Lower lobe of right lung (tissue), 2 donors: ENCODE results near the gene ZNF827. TPM values are rescaled to one million over a fixed set of nuclear protein-coding genes. Genes with fewer than 3 reads are reported as not detected.

ENCODE experiments used
- ATAC-seq, 2 donors: fragments of 200-7000 bp; cut with Tn5 transposase; one replicate each; pipeline ENCODE4 v1.9.1; 2020 to 2022; ENCODE audit warnings: mild to moderate bottlenecking in 2 of 2, moderate library complexity in 2 of 2
- DNase-seq: peaks from one replicate; pipeline ENCODE4 v3.0.0-alpha.2; 2020
- H3K27ac ChIP-seq: fragments of 200-600 bp; one replicate; pipeline ENCODE4 v1.8.0; 2022
- H3K27me3 ChIP-seq: fragments of 200-600 bp; one replicate; pipeline ENCODE4 v1.8.0; 2022; ENCODE audit warnings: low read depth
- H3K36me3 ChIP-seq: fragments of 200-600 bp; one replicate; pipeline ENCODE4 v1.8.0; 2022; ENCODE audit warnings: mild to moderate bottlenecking
- H3K4me1 ChIP-seq: fragments of 200-600 bp; one replicate; pipeline ENCODE4 v1.8.0; 2022
- H3K4me3 ChIP-seq: fragments of 200-600 bp; one replicate; pipeline ENCODE4 v1.8.0; 2022; ENCODE audit warnings: mild to moderate bottlenecking
- H3K9me3 ChIP-seq: fragments of 200-600 bp; one replicate; pipeline ENCODE4 v1.8.0; 2022
- intact Hi-C: fragments of 100-400 bp; cut with DNase I; formaldehyde crosslinking; loops from one replicate; pipeline ENCODE4 v1.11.0; 2022
- total RNA-seq: library from RNA; stranded (reverse); fragmentation: NEBNext Ultra II Directional; extraction: Animal tissue kit (Norgen Biotek cat#: 25700); gene quantifications from one replicate; pipeline ENCODE4 v1.2.1, GENCODE V29; 2021
- TF ChIP-seq, protein P1 (sequence below): fragments of 200-600 bp; IDR thresholded peaks from one replicate; pipeline ENCODE4 v1.8.0; 2022; ENCODE audit warnings: antibody characterized with exemption, mild to moderate bottlenecking
- donor health status: DM: no; HTN: yes; CAD: no; lungs with severe emphysema.

ZNF827 gene
- total RNA-seq, 1 donor from 2014 or later: 11.3 TPM

DNA sequence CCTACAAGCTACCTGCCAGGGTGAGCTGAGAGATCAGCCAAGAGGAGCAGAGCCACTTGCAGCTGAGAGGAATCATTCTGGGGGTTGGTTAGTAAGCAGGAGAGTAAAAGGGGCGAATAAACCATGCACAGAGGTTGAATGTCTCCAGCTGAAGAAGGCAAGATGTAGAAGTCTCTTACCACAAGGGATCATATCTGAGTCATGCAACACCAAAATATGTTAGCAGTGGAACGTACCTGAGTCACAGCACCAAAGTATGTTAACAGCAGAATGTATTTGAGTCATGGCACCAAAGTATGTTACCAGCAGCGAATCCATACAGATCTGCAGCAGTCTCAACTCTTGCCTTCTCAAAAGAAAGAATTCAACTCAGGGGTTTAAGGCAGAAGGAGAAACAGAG is 228.8 kb downstream of the ZNF827 start:
- H3K4me1 ChIP-seq: no peaks in the 10 kb centered on the region
- H3K4me3 ChIP-seq: no peak overlapping the region
- no peaks in the 10 kb centered on the region for H3K36me3 ChIP-seq
- TF ChIP-seq, protein P1, sequence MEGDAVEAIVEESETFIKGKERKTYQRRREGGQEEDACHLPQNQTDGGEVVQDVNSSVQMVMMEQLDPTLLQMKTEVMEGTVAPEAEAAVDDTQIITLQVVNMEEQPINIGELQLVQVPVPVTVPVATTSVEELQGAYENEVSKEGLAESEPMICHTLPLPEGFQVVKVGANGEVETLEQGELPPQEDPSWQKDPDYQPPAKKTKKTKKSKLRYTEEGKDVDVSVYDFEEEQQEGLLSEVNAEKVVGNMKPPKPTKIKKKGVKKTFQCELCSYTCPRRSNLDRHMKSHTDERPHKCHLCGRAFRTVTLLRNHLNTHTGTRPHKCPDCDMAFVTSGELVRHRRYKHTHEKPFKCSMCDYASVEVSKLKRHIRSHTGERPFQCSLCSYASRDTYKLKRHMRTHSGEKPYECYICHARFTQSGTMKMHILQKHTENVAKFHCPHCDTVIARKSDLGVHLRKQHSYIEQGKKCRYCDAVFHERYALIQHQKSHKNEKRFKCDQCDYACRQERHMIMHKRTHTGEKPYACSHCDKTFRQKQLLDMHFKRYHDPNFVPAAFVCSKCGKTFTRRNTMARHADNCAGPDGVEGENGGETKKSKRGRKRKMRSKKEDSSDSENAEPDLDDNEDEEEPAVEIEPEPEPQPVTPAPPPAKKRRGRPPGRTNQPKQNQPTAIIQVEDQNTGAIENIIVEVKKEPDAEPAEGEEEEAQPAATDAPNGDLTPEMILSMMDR: no peak
- DNase-seq (no peak), ATAC-seq (no peak)
- H3K27me3 ChIP-seq: no peaks in the 10 kb centered on the region
- H3K9me3 ChIP-seq: peaks cover 6% of the 10 kb centered on the region
- no peak overlapping the region for H3K27ac ChIP-seq
- intact Hi-C loops: no loop called here

DNA sequence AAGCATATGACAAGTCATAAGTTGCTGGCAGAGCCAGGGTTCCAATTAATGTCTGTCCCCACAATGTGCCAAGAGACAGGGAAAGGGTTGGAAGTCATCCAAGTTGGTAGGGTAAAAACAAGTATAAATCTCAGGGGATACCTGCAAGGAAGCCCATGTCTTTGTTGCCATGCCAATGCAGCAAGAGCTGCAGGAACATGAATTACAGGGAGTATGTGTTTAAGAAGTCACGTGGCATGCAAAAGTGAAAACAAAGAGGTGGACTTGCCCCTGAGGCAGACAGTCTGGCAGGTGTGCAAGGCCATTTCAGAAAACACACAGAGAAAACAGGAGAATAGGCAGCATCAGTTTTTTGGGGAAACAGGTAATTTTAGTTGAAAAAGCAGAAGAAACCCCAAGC is 229.3 kb downstream of the ZNF827 start:
- no peaks in the 10 kb centered on the region for H3K4me1 ChIP-seq
- no peak overlapping the region for H3K4me3 ChIP-seq
- peaks cover 6% of the 10 kb centered on the region for H3K9me3 ChIP-seq
- TF ChIP-seq, protein P1: no peak
- H3K36me3 ChIP-seq: no peaks in the 10 kb centered on the region
- H3K27ac ChIP-seq: no peak overlapping the region
- DNase-seq (no peak), ATAC-seq (no peak)
- intact Hi-C loops: no loop called here
- H3K27me3 ChIP-seq: no peaks in the 10 kb centered on the region

Other genes starting within 250 kb of the ZNF827 start
- 36.4 TPM for gene LSM6, start 236.9 kb upstream of the ZNF827 start, total RNA-seq